H1 (cell line): ENCODE data around the gene ARPP21. TPM values are rescaled to one million over a fixed set of nuclear protein-coding genes. Genes with fewer than 3 reads are reported as not detected.

Experiments
- CTCF ChIA-PET: fragments of 300-600 bp; sonication (Branson Sonifier 250); formaldehyde crosslinking; loops from one replicate; lab custom pipeline; 2021; ENCODE audit not compliant: partially characterized antibody; lab: Charles Lee
- POLR2A ChIA-PET: fragments of 300-600 bp; sonication (Branson Sonifier 250); formaldehyde crosslinking; loops from one replicate; lab custom pipeline; 2021; ENCODE audit warnings: inconsistent platforms; ENCODE audit not compliant: partially characterized antibody; lab: Charles Lee
- DNase-seq, 2 experiments: peaks; one replicate each; pipeline versions ENCODE4 v3.0.0 to v3.0.0-alpha.2; 2010 to 2022; ENCODE audit warnings: low spot score in 2 of 2, low read depth in 1 of 2, mixed read lengths in 1 of 2
- FAIRE-seq: peaks from 2 replicates; lab custom pipeline; 2011; peaks lifted over from hg19 to GRCh38; lab: Jason Lieb, UNC
- H2AFZ ChIP-seq: 2 replicates; pipeline ENCODE4 v1.8.1; 2012; ENCODE audit warnings: low read length, inconsistent platforms
- H2AK5ac ChIP-seq: 2 replicates; pipeline ENCODE4 v1.6.1; 2013; ENCODE audit warnings: low read depth, low read length
- H2BK120ac ChIP-seq: replicated peaks from 2 replicates; pipeline ENCODE3; 2013; ENCODE audit warnings: low read depth, low read length, inconsistent platforms
- H2BK12ac ChIP-seq: 2 replicates; pipeline ENCODE4 v1.6.1; 2013; ENCODE audit warnings: low read depth, low read length
- H2BK15ac ChIP-seq: 2 replicates; pipeline ENCODE4 v1.6.1; 2013; ENCODE audit warnings: low read length
- H2BK20ac ChIP-seq: 2 replicates; pipeline ENCODE4 v1.6.1; 2013; ENCODE audit warnings: low read length
- H2BK5ac ChIP-seq: 2 replicates; pipeline ENCODE4 v1.6.1; 2013; ENCODE audit warnings: low read depth, low read length
- H3K14ac ChIP-seq: 2 replicates; pipeline ENCODE4 v1.6.1; 2013; ENCODE audit warnings: inconsistent platforms; ENCODE audit not compliant: insufficient read length
- H3K18ac ChIP-seq: 2 replicates; pipeline ENCODE4 v1.6.1; 2013; ENCODE audit warnings: low read length; ENCODE audit errors: extremely low read depth
- H3K23ac ChIP-seq: 2 replicates; pipeline ENCODE4 v1.6.1; 2013; ENCODE audit warnings: inconsistent platforms; ENCODE audit not compliant: insufficient read length
- H3K23me2 ChIP-seq: 2 replicates; pipeline ENCODE4 v1.6.1; 2013; ENCODE audit warnings: low read depth, low read length
- H3K27ac ChIP-seq: 2 replicates; pipeline ENCODE4 v1.6.1; 2011; ENCODE audit warnings: low read depth, low read length, inconsistent platforms
- H3K27me3 ChIP-seq, 4 experiments: replicated peaks in 1 of 4; 1 replicate in 1 of 4; 2 replicates in 3 of 4; pipeline versions ENCODE4 v1.6.1 to v1.8.1; 2011 to 2013; ENCODE audit warnings: low read length in 3 of 4, mild to moderate bottlenecking in 3 of 4, inconsistent platforms in 2 of 4, mixed read lengths in 2 of 4, moderate library complexity in 1 of 4; ENCODE audit not compliant: control insufficient read depth in 3 of 4, insufficient read depth in 3 of 4; ENCODE audit errors: extremely low read depth in 1 of 4
- H3K36me3 ChIP-seq, 4 experiments: 2 replicates each; pipeline versions ENCODE4 v1.6.1 to v1.8.1; 2011 to 2013; ENCODE audit warnings: mild to moderate bottlenecking in 4 of 4, low read length in 3 of 4, moderate library complexity in 2 of 4, control low read depth in 1 of 4, inconsistent platforms in 1 of 4; ENCODE audit not compliant: insufficient read depth in 4 of 4, control insufficient read depth in 2 of 4
- H3K4ac ChIP-seq: replicated peaks from 2 replicates; pipeline ENCODE3; 2013; ENCODE audit warnings: low read length, low read depth, mixed read lengths, inconsistent platforms; ENCODE audit not compliant: insufficient read length
- H3K4me1 ChIP-seq, 4 experiments: replicated peaks in 1 of 4; 1 replicate in 1 of 4; 2 replicates in 3 of 4; pipeline versions ENCODE4 v1.6.1 to v1.8.1; 2011 to 2013; ENCODE audit warnings: low read length in 3 of 4, inconsistent platforms in 2 of 4, mixed read lengths in 1 of 4; ENCODE audit not compliant: insufficient read depth in 4 of 4, control insufficient read depth in 3 of 4
- H3K4me2 ChIP-seq, 2 experiments: 2 replicates each; pipeline versions ENCODE4 v1.6.1 to v1.8.1; 2011 to 2013; ENCODE audit warnings: low read depth in 2 of 2, low read length in 2 of 2, control low read depth in 1 of 2, inconsistent platforms in 1 of 2, mild to moderate bottlenecking in 1 of 2; ENCODE audit not compliant: insufficient read depth in 1 of 2
- H3K4me3 ChIP-seq, 4 experiments: fragments of 200-600, 300-600 bp in 1 of 4; sonication (generic), shearing (Covaris generic), sonication (Bioruptor Twin) in 1 of 4; 2 replicates each; pipeline versions ENCODE4 v1.5.1 to v1.8.1; 2011 to 2016; ENCODE audit warnings: low read length in 4 of 4, low read depth in 3 of 4, control low read depth in 2 of 4, inconsistent platforms in 2 of 4, mild to moderate bottlenecking in 2 of 4, mixed read lengths in 1 of 4, moderate library complexity in 1 of 4; ENCODE audit not compliant: insufficient read depth in 2 of 4; ENCODE audit errors: extremely low read depth in 1 of 4
- H3K56ac ChIP-seq: replicated peaks from 2 replicates; pipeline ENCODE3; 2013; ENCODE audit warnings: low read depth, mild to moderate bottlenecking, mixed read lengths, low read length, inconsistent platforms; ENCODE audit not compliant: insufficient read length
- H3K79me1 ChIP-seq: 2 replicates; pipeline ENCODE4 v1.6.1; 2013; ENCODE audit warnings: low read depth, low read length, control low read depth
- H3K79me2 ChIP-seq, 2 experiments: 2 replicates each; pipeline versions ENCODE4 v1.6.1 to v1.8.1; 2012 to 2013; ENCODE audit warnings: low read length in 2 of 2, mild to moderate bottlenecking in 2 of 2, inconsistent platforms in 1 of 2; ENCODE audit not compliant: insufficient read depth in 2 of 2, control insufficient read depth in 1 of 2
- H3K9ac ChIP-seq, 4 experiments: replicated peaks in 1 of 4; 1 replicate in 1 of 4; 2 replicates in 3 of 4; pipeline versions ENCODE4 v1.6.1 to v1.8.1; 2011 to 2013; ENCODE audit warnings: low read depth in 3 of 4, low read length in 3 of 4, control low read depth in 2 of 4, mild to moderate bottlenecking in 2 of 4, moderate library complexity in 2 of 4, inconsistent platforms in 1 of 4; ENCODE audit errors: extremely low read depth in 1 of 4
- H3K9me3 ChIP-seq, 2 experiments: 2 replicates each; pipeline versions ENCODE4 v1.6.1 to v1.8.1; 2012 to 2013; ENCODE audit warnings: mild to moderate bottlenecking in 2 of 2, moderate library complexity in 2 of 2, control low read depth in 1 of 2, inconsistent platforms in 1 of 2, low read depth in 1 of 2, low read length in 1 of 2, mixed read lengths in 1 of 2; ENCODE audit not compliant: insufficient read depth in 2 of 2
- H4K20me1 ChIP-seq, 2 experiments: replicated peaks in 1 of 2; 2 replicates each; pipeline versions ENCODE3 to v1.8.1; 2011 to 2013; ENCODE audit warnings: inconsistent platforms in 2 of 2, low read length in 2 of 2, mild to moderate bottlenecking in 1 of 2; ENCODE audit not compliant: insufficient read depth in 2 of 2, control insufficient read depth in 1 of 2
- H4K5ac ChIP-seq: 2 replicates; pipeline ENCODE4 v1.6.1; 2013; ENCODE audit warnings: low read length, low read depth, mixed read lengths, inconsistent platforms; ENCODE audit not compliant: insufficient read length
- H4K8ac ChIP-seq: 2 replicates; pipeline ENCODE4 v1.8.0; 2013; ENCODE audit warnings: mild to moderate bottlenecking, moderate library complexity, low read length, inconsistent platforms; ENCODE audit not compliant: insufficient read depth; ENCODE audit errors: extremely low read depth
- H4K91ac ChIP-seq: replicated peaks from 2 replicates; pipeline ENCODE3; 2013; ENCODE audit warnings: low read length, mixed read lengths, inconsistent platforms; ENCODE audit not compliant: insufficient read length
- CHD1 ChIP-seq: IDR thresholded peaks from 2 replicates; pipeline ENCODE4 v1.6.1; 2012; ENCODE audit warnings: low read depth, low read length, improper control_type of control experiment
- E2F6 ChIP-seq: IDR thresholded peaks from 2 replicates; pipeline ENCODE4 v1.6.1; 2012; ENCODE audit warnings: inconsistent platforms
- FOSL1 ChIP-seq: IDR thresholded peaks from 2 replicates; pipeline ENCODE4 v1.6.1; 2011; ENCODE audit warnings: mild to moderate bottlenecking, low read depth, low read length, moderate library complexity; ENCODE audit not compliant: insufficient read depth
- POLR2AphosphoS5 ChIP-seq: IDR thresholded peaks from 2 replicates; pipeline ENCODE4 v1.6.1; 2011; ENCODE audit warnings: low read depth, low read length
- RAD21 ChIP-seq, 2 experiments: IDR thresholded peaks in 1 of 2; conservative IDR thresholded peaks in 1 of 2; 2 replicates each; pipeline ENCODE4 v1.6.1; 2011; ENCODE audit warnings: low read depth in 2 of 2, low read length in 2 of 2, improper control_type of control experiment in 1 of 2, inconsistent platforms in 1 of 2, mild to moderate bottlenecking in 1 of 2, moderate library complexity in 1 of 2
- RXRA ChIP-seq: IDR thresholded peaks from 2 replicates; pipeline ENCODE4 v1.6.1; 2011; ENCODE audit warnings: low read depth, mild to moderate bottlenecking, low read length, moderate library complexity; ENCODE audit not compliant: insufficient read depth
- SAP30 ChIP-seq: fragments of 300-600 bp; sonication (generic); IDR thresholded peaks from 2 replicates; pipeline ENCODE4 v1.7.1; 2012; ENCODE audit warnings: low read length, moderate library complexity, mild to moderate bottlenecking, inconsistent platforms; ENCODE audit not compliant: insufficient read depth, insufficient replicate concordance
- SIN3A ChIP-seq, 2 experiments: IDR thresholded peaks in 1 of 2; conservative IDR thresholded peaks in 1 of 2; 2 replicates each; pipeline ENCODE4 v1.6.1; 2011 to 2012; ENCODE audit warnings: low read length in 2 of 2, improper control_type of control experiment in 1 of 2, low read depth in 1 of 2, mild to moderate bottlenecking in 1 of 2
- SRF ChIP-seq: IDR thresholded peaks from 2 replicates; pipeline ENCODE4 v1.6.1; 2011; ENCODE audit warnings: mild to moderate bottlenecking, low read depth, low read length, moderate library complexity
- TEAD4 ChIP-seq: IDR thresholded peaks from 2 replicates; pipeline ENCODE4 v1.6.1; 2012; ENCODE audit warnings: low read depth, low read length, inconsistent platforms, mixed read lengths
- YY1 ChIP-seq: IDR thresholded peaks from 2 replicates; pipeline ENCODE4 v1.6.1; 2011; ENCODE audit warnings: low read depth, mild to moderate bottlenecking, low read length
- WGBS, 2 experiments: shearing (Covaris generic) in 1 of 2; methylation state at CpG; one replicate each; pipeline versions ENCODE4 v1.1.6 to v1.1.7; 2013 to 2015; ENCODE audit warnings: low lambda C conversion rate in 2 of 2, mixed read lengths in 2 of 2, inconsistent platforms in 1 of 2, low coverage in 1 of 2, missing lambda C conversion rate in 1 of 2; ENCODE audit not compliant: insufficient replicate concordance in 2 of 2, insufficient coverage in 1 of 2, insufficient read length in 1 of 2; ENCODE audit errors: extremely low coverage in 1 of 2, missing lambda C conversion rate in 1 of 2; 5-methylcytosine and 5-hydroxymethylcytosine counted together
- polyA plus RNA-seq, 7 experiments: library from polyadenylated mRNA; depleted of rRNA in 3 of 7; stranded (reverse) in 5 of 7; unstranded in 2 of 7; fragments of >200 nt in 5 of 7; fragments of 200-250 nt in 2 of 7; gene quantifications; 1 replicate in 5 of 7; 2 replicates in 1 of 7; 4 replicates in 1 of 7; pipeline versions ENCODE4 v1.2.1 to v1.2.3, GENCODE V29; 2011 to 2013; ENCODE audit warnings: missing spikeins in 2 of 7, mixed read lengths in 2 of 7
- total RNA-seq: library from RNA; stranded (reverse); fragmentation: NEBNext Ultra II Directional; extraction: Animal tissue kit (Norgen Biotek cat#: 25700); gene quantifications from 2 replicates; pipeline ENCODE4 v1.2.1, GENCODE V29; 2021

Gene ARPP21
- total and polyA plus RNA-seq, 2 of the 8 experiments (the other 6 are each of a cell fraction or from before 2014, with no cell fraction given) = not detected

- ChIA-PET CTCF (no interaction called here), POLR2A (no interaction called here)
- no peak overlapping the region for H2BK120ac ChIP-seq
- H3K14ac ChIP-seq = no peak overlapping the region
- no peak for FAIRE-seq
- no peak overlapping the region for H4K8ac ChIP-seq
- H3K4me3 ChIP-seq = no peak overlapping the region
- H3K27me3 ChIP-seq = peaks cover 6 to 25% (median 17%) of the 10 kb centered on the region in 4 experiments; a peak in 5 of 7 replicates
- no peaks in the 10 kb centered on the region for H3K36me3 ChIP-seq
- no peaks in the 10 kb centered on the region for H4K20me1 ChIP-seq
- H3K23ac ChIP-seq = no peak overlapping the region
- H2AFZ ChIP-seq = no peak overlapping the region
- 86% methylated on average over 2 of the region's 2 CpGs; no CpG with 5 or more reads in 1 of the 2 experiments for WGBS, 2 experiments
- H2BK5ac ChIP-seq = no peak overlapping the region
- no peak overlapping the region for H2BK20ac ChIP-seq
- H3K9ac ChIP-seq = no peak overlapping the region
- H3K56ac ChIP-seq = no peak overlapping the region
- no peak overlapping the region for H2BK12ac ChIP-seq
- H3K79me2 ChIP-seq = no peaks in the 10 kb centered on the region
- no peaks in the 10 kb centered on the region for H3K9me3 ChIP-seq
- no peak overlapping the region for H3K4ac ChIP-seq
- no peak overlapping the region for H2AK5ac ChIP-seq
- peaks cover 0 to 9% (median 0%) of the 10 kb centered on the region in 4 experiments; a peak in 2 of 7 replicates for H3K4me1 ChIP-seq
- no peak overlapping the region for H3K18ac ChIP-seq
- no peaks in the 10 kb centered on the region for H3K23me2 ChIP-seq
- no peak overlapping the region for H3K4me2 ChIP-seq
- no peak overlapping the region for H2BK15ac ChIP-seq
- H3K27ac ChIP-seq = no peak overlapping the region
- no peak overlapping the region for H4K5ac ChIP-seq
- no peaks in the 10 kb centered on the region for H3K79me1 ChIP-seq
- no peak for DNase-seq
- no peak overlapping the region for H4K91ac ChIP-seq
- TF ChIP-seq CHD1 = no peak
- no peak for TF ChIP-seq SAP30
- TF ChIP-seq SRF = no peak
- peak; percentile 60; the same call in 1 of the 2 replicates for TF ChIP-seq POLR2AphosphoS5
- TF ChIP-seq YY1 = no peak
- no peak for TF ChIP-seq RAD21 (IDR thresholded peaks at IDR 0.05 in 1 of 2, conservative IDR thresholded peaks at IDR 0.05 in 1 of 2; ENCODE audit: low read depth in 2 of 2, low read length in 2 of 2)
- 0 out of 2 replicates have a peak, but pooled peaks have one; percentile 35 for TF ChIP-seq TEAD4
- no peak for TF ChIP-seq E2F6
- no peak for TF ChIP-seq RXRA
- no peak for TF ChIP-seq FOSL1
- no peak for TF ChIP-seq SIN3A (conservative IDR thresholded peaks at IDR 0.05 in 1 of 2, IDR thresholded peaks at IDR 0.05 in 1 of 2; ENCODE audit: low read depth in 1 of 2, low read length in 2 of 2)
Measured at GRCh38 chr3:35745802-35746484, 106.6 kb downstream of the ARPP21 start.
